NB4 (cell line): ENCODE results near the gene CHRNA3.

Source experiments
- POLR2A ChIP-seq: IDR thresholded peaks from 2 replicates; pipeline ENCODE4 v1.6.1; 2011; ENCODE audit warnings: mild to moderate bottlenecking; ENCODE audit not compliant: insufficient read length; ENCODE audit errors: extremely low read depth
- TF ChIP-seq, protein P1 (sequence below): IDR thresholded peaks from one replicate; pipeline ENCODE4 v1.5.1; 2012; ENCODE audit warnings: low read depth, low read length
- TF ChIP-seq, protein P2 (sequence below): IDR thresholded peaks from 2 replicates; pipeline ENCODE4 v1.6.1; 2011; ENCODE audit warnings: low read depth, low read length

DNA sequence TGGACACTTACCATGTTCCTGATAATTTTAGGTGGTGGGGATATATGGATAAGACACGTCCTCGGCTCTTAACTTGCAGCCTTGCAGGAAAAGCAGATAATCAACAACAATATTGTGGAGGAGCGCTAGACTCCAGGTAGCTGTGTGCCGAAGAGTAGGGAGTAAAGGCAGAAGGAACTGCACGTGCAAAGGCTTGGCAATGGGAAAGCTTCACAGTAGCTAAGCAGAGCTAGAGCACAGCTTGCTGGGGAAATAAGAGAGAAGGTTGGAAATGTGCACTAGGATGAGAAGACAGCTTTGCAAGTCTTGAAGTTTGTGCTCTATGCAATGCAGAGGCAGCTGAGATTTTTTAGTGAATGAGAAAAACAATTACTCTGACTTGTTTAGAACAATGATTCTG lies 68.2 kb downstream of the CHRNA3 start:
- TF ChIP-seq, protein P1, sequence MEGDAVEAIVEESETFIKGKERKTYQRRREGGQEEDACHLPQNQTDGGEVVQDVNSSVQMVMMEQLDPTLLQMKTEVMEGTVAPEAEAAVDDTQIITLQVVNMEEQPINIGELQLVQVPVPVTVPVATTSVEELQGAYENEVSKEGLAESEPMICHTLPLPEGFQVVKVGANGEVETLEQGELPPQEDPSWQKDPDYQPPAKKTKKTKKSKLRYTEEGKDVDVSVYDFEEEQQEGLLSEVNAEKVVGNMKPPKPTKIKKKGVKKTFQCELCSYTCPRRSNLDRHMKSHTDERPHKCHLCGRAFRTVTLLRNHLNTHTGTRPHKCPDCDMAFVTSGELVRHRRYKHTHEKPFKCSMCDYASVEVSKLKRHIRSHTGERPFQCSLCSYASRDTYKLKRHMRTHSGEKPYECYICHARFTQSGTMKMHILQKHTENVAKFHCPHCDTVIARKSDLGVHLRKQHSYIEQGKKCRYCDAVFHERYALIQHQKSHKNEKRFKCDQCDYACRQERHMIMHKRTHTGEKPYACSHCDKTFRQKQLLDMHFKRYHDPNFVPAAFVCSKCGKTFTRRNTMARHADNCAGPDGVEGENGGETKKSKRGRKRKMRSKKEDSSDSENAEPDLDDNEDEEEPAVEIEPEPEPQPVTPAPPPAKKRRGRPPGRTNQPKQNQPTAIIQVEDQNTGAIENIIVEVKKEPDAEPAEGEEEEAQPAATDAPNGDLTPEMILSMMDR, result no peak
- no peak for TF ChIP-seq POLR2A
- TF ChIP-seq, protein P2, sequence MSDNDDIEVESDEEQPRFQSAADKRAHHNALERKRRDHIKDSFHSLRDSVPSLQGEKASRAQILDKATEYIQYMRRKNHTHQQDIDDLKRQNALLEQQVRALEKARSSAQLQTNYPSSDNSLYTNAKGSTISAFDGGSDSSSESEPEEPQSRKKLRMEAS, result no peak
